Activated naive CD4-positive, alpha-beta T cell treated with anti-CD3 and anti-CD28 coated beads for 36 hours (primary cell): ENCODE results near the gene RTN4. TPM values are rescaled to one million over a fixed set of nuclear protein-coding genes. Genes with fewer than 3 reads are reported as not detected.

Experiments
- CTCF ChIA-PET: fragments of 350-600 bp; sonication (Branson Sonifier 250); formaldehyde crosslinking; loops from one replicate; lab custom pipeline; 2021; ENCODE audit warnings: antibody characterized with exemption; lab: Charles Lee
- DNase-seq: peaks from one replicate; pipeline ENCODE4 v3.0.0-alpha.2; 2020
- H3K27ac Mint-ChIP-seq: one replicate; pipeline ENCODE4 v1.8.0; 2021; ENCODE audit warnings: mild to moderate bottlenecking, mixed read lengths
- H3K27me3 Mint-ChIP-seq: one replicate; pipeline ENCODE4 v1.8.0; 2021; ENCODE audit warnings: low read depth, mixed read lengths
- H3K36me3 Mint-ChIP-seq: one replicate; pipeline ENCODE4 v1.8.0; 2021; ENCODE audit warnings: low read depth, mixed read lengths
- H3K4me1 Mint-ChIP-seq: one replicate; pipeline ENCODE4 v1.8.0; 2021; ENCODE audit warnings: low read depth, mixed read lengths
- H3K4me3 Mint-ChIP-seq: one replicate; pipeline ENCODE4 v1.8.0; 2021; ENCODE audit warnings: mild to moderate bottlenecking, moderate library complexity, mixed read lengths
- H3K9me3 Mint-ChIP-seq: one replicate; pipeline ENCODE4 v1.8.0; 2021; ENCODE audit warnings: mixed read lengths
- intact Hi-C: fragments of 100-400 bp; cut with micrococcal nuclease; formaldehyde crosslinking; loops from one replicate; pipeline ENCODE4 v1.15.1; 2023
- total RNA-seq, 2 experiments: library from RNA; stranded (reverse); gene quantifications; one replicate each; pipeline ENCODE4 v1.2.3, GENCODE V29; 2021

Gene RTN4
- total RNA-seq, 2 experiments from 2014 or later: 76.4 to 76.7 TPM

DNA sequence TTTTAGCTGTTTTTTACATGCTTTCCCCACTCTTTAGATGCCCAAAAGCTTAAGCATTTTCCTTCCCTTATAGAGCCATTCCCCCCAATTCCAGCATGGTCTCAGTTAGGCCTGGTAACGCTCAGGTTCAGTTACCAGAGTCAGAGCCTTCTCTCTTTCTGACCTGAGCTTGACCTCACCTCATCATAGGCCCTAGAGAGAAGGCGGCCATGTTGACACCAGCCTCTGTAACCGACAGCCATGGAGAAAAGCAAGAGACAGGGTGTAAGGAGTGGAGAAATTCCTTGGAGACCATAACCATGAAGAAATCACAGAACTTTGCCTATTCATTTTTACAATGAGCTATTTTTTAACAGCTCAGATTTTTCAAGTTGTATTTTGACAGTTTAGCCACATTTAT, 99.4 kb downstream of the RTN4 start:
- Mint-ChIP-seq H3K36me3 (no peaks in the 10 kb centered on the region), H3K4me3 (no peak overlapping the region), H3K27me3 (peaks cover 4% of the 10 kb centered on the region), H3K4me1 (peaks cover 4% of the 10 kb centered on the region), H3K27ac (no peak overlapping the region), H3K9me3 (no peaks in the 10 kb centered on the region)
- intact Hi-C loops: no loop called here
- no peak for DNase-seq
- CTCF ChIA-PET: no interaction called here

DNA sequence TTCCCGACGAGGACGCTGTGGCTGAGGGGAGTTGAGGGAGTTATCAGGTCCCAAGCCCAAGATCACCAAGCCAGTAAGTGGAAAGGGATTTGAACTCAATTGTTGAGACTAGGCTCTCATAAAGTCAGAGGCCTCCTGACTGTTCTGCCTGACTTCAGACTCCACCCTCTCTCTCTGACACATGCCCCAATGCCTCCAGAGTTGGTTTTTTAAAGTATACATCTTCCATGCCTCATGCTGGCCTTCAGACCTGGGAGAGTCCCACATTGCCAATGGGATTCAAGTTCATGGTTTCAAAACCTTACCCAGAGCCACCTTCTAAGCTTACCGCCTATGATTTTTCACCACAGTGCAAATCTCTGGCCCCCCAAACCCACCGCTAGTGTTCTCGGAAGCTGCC, 100.8 kb downstream of the RTN4 start:
- peaks cover 8% of the 10 kb centered on the region for H3K4me1 Mint-ChIP-seq
- peaks cover 4% of the 10 kb centered on the region for H3K27me3 Mint-ChIP-seq
- H3K27ac Mint-ChIP-seq: no peak overlapping the region
- CTCF ChIA-PET: no interaction called here
- no peaks in the 10 kb centered on the region for H3K9me3 Mint-ChIP-seq
- H3K36me3 Mint-ChIP-seq: no peaks in the 10 kb centered on the region
- DNase-seq: no peak
- H3K4me3 Mint-ChIP-seq: no peak overlapping the region
- intact Hi-C loops: no loop called here

- H3K9me3 Mint-ChIP-seq: no peaks in the 10 kb centered on the region
- no peak for DNase-seq
- CTCF ChIA-PET: no interaction called here
- H3K4me3 Mint-ChIP-seq: no peak overlapping the region
- peaks cover 4% of the 10 kb centered on the region for H3K27me3 Mint-ChIP-seq
- intact Hi-C loops: no loop called here
- no peaks in the 10 kb centered on the region for H3K36me3 Mint-ChIP-seq
- no peak overlapping the region for H3K27ac Mint-ChIP-seq
- H3K4me1 Mint-ChIP-seq: peaks cover 5% of the 10 kb centered on the region
These were observed 102.1 kb downstream of the RTN4 start for GRCh38 chr2:54948120-54948519.

DNA sequence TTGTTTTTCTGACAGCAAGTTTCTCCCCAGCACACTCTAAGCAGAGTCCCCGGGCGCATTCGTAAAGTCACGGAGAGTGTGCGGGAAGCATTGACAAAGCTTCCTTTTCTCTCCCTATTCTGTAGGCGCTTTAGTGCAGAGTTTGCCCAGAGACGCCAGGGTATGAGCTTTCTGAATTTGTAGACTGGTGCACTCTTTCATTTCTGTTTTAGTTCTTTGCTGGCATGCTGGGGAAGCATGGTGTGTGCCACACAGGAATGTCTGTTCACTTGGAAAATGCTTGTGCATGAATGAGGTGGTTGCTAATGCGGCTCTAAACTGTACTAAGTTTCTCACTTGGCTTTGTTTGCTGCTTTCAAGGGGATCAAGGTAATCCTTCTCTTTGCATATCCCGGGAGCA, 102.6 kb downstream of the RTN4 start:
- Mint-ChIP-seq H3K27me3 (peaks cover 4% of the 10 kb centered on the region), H3K36me3 (no peaks in the 10 kb centered on the region), H3K4me3 (no peak overlapping the region), H3K9me3 (no peaks in the 10 kb centered on the region), H3K27ac (no peak overlapping the region), H3K4me1 (peaks cover 4% of the 10 kb centered on the region)
- intact Hi-C loops: no loop called here
- CTCF ChIA-PET: no interaction called here
- no peak for DNase-seq

GRCh38 chr2:54947136-54947535, 103.1 kb downstream of the RTN4 start:
- CTCF ChIA-PET: no interaction called here
- no peaks in the 10 kb centered on the region for H3K36me3 Mint-ChIP-seq
- H3K4me1 Mint-ChIP-seq: peaks cover 4% of the 10 kb centered on the region
- H3K4me3 Mint-ChIP-seq: no peak overlapping the region
- H3K27me3 Mint-ChIP-seq: peaks cover 4% of the 10 kb centered on the region
- DNase-seq: no peak
- no peaks in the 10 kb centered on the region for H3K9me3 Mint-ChIP-seq
- H3K27ac Mint-ChIP-seq: no peak overlapping the region
- intact Hi-C loops: no loop called here

DNA sequence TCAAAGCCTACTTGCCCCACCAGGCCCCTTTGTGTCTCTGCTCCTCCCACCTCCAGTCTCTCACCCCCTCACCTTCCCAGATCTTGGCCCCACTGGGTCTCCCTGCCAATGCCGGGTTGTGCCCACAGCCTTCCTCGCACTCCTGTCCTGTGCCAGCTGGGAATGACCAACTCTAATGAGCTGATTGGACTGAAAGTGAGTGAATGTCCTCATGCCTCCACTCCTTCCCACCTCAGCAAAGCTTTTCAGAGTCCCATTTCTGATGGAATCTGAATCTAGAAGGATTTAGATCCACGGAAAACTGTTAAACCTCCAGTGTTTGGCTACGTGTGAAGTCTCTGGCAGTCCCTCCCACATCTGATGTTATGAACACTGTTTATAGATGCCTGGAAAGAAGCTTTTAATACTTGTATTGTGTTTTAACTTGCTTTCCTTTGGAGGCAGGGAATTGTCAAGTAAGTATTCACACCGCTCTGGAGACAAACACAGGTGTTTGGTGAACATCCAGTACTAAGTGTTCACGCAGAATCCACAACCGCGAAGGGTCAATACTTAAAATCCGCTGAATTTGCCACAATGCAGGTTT, 103.9 kb downstream of the RTN4 start:
- Mint-ChIP-seq H3K36me3 (no peaks in the 10 kb centered on the region), H3K4me3 (no peak overlapping the region), H3K27ac (no peak overlapping the region), H3K27me3 (peaks cover 4% of the 10 kb centered on the region), H3K4me1 (peaks cover 4% of the 10 kb centered on the region), H3K9me3 (no peaks in the 10 kb centered on the region)
- intact Hi-C loops: no loop called here
- no peak for DNase-seq
- CTCF ChIA-PET: interaction anchor here (0.7 kb wide), 1 partner anchor 56 kb away, joined by 3 read pairs; no protein-coding TSS in a partner anchor

- Mint-ChIP-seq H3K4me3 (no peak overlapping the region), H3K36me3 (no peaks in the 10 kb centered on the region), H3K27me3 (peaks cover 4% of the 10 kb centered on the region), H3K9me3 (no peaks in the 10 kb centered on the region), H3K4me1 (peaks cover 4% of the 10 kb centered on the region), H3K27ac (no peak overlapping the region)
- DNase-seq: peak; percentile 38
- intact Hi-C loops: no loop called here
- CTCF ChIA-PET: interaction anchor here (0.7 kb wide), 1 partner anchor 57 kb away, joined by 3 read pairs; no protein-coding TSS in a partner anchor
These were observed 104.6 kb downstream of the RTN4 start for GRCh38 chr2:54945391-54946219.

DNA sequence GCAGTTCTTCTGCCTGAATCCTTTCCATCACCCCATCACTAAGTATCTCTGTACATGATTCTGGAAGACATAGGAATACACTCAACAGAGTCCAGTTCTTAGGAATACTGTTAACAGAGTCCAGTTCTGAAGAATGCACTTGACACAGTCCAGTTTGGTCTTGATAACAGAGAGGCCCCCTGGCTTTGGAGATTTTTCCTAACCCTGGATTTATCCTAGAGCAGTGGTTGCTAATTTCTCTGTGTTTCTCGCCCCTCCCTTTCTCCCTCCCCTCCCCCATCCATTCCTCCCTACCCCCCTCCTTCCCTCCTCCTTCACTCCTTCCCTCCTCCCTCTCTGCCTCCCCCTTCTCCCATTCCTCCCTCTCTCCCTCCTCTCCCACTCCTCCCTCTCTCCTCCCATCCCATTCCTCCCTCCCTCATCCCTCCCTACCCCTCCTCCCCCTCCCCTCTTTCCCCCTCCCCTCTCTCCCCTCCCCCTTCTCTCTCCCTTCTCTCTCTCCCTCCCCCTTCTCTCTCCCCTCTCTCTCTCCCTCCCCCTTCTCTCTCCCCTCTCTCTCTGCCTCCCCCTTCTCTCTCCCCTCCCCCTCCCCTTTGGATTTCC, 105.4 kb downstream of the RTN4 start:
- no peak for DNase-seq
- Mint-ChIP-seq H3K36me3 (no peaks in the 10 kb centered on the region), H3K27ac (no peak overlapping the region), H3K4me1 (peaks cover 4% of the 10 kb centered on the region), H3K9me3 (no peaks in the 10 kb centered on the region), H3K27me3 (peaks cover 4% of the 10 kb centered on the region), H3K4me3 (no peak overlapping the region)
- CTCF ChIA-PET: no interaction called here
- intact Hi-C loops: no loop called here

DNA sequence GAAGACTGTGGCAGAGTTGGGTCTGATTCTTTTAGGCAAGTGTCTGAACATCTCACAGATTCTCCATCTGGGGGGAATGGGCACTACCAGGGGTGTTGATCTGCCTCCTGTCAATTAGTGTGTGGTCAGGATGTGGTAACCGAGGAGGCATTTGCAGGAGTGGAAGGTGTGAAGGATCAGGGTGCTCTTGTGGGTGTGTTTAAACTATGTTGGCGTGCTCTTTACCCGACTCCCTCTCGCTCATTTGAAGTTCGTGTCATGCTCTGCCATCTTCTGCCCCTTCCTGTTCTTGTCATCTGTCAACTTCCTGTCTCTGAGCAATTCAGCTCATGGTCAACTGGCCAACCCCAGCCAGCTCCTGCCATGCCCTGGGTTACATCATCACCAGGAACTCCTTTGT, 107.9 kb downstream of the RTN4 start:
- intact Hi-C loops: loop anchor here (1.0 to 2.0 kb wide), 2 partner anchors 38 to 219 kb away; partner anchors contain the start of gene EML6
- peaks cover 4% of the 10 kb centered on the region for H3K4me1 Mint-ChIP-seq
- H3K4me3 Mint-ChIP-seq: no peak overlapping the region
- H3K36me3 Mint-ChIP-seq: peaks cover 2% of the 10 kb centered on the region
- peak; percentile 45 for DNase-seq
- CTCF ChIA-PET: no interaction called here
- peaks cover 9% of the 10 kb centered on the region for H3K9me3 Mint-ChIP-seq
- no peaks in the 10 kb centered on the region for H3K27me3 Mint-ChIP-seq
- no peak overlapping the region for H3K27ac Mint-ChIP-seq

- H3K36me3 Mint-ChIP-seq: peaks cover 2% of the 10 kb centered on the region
- no peak overlapping the region for H3K4me3 Mint-ChIP-seq
- H3K27ac Mint-ChIP-seq: no peak overlapping the region
- CTCF ChIA-PET: interaction anchor here (0.6 to 0.9 kb wide), 2 partner anchors 71 to 233 kb away, joined by 3 to 5 read pairs; no protein-coding TSS in a partner anchor
- peaks cover 4% of the 10 kb centered on the region for H3K4me1 Mint-ChIP-seq
- intact Hi-C loops: no loop called here
- peaks cover 9% of the 10 kb centered on the region for H3K9me3 Mint-ChIP-seq
- H3K27me3 Mint-ChIP-seq: no peaks in the 10 kb centered on the region
- no peak for DNase-seq
These were observed 108.8 kb downstream of the RTN4 start for GRCh38 chr2:54941248-54941984.

DNA sequence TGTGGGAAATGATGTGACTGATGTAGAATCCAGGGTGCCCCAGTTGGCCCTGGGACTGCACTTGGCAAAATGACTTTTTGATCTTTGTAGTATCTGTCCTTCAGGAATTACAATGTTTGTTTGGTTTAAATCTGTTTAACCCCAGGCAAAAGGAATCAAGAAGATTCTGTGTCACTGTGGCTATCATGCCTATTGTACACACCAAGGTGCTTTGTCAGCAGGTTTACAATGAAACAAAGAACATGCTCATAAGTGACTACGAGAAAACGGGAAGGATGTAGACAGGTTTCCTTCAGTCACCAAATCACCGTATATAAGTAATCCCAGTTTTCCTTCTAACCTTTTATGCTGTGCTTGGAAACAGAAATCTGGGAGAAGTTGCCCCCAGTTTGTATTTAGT, 109.5 kb downstream of the RTN4 start:
- Mint-ChIP-seq H3K9me3 (peaks cover 9% of the 10 kb centered on the region), H3K36me3 (peaks cover 2% of the 10 kb centered on the region), H3K27ac (no peak overlapping the region), H3K27me3 (no peaks in the 10 kb centered on the region), H3K4me1 (peaks cover 4% of the 10 kb centered on the region), H3K4me3 (no peak overlapping the region)
- CTCF ChIA-PET: no interaction called here
- intact Hi-C loops: no loop called here
- no peak for DNase-seq

GRCh38 chr2:54939446-54940118, 110.7 kb downstream of the RTN4 start:
- Mint-ChIP-seq H3K4me1 (no peaks in the 10 kb centered on the region), H3K36me3 (peaks cover 2% of the 10 kb centered on the region), H3K27me3 (no peaks in the 10 kb centered on the region), H3K4me3 (no peak overlapping the region), H3K9me3 (peaks cover 9% of the 10 kb centered on the region), H3K27ac (no peak overlapping the region)
- DNase-seq: no peak
- intact Hi-C loops: no loop called here
- CTCF ChIA-PET: no interaction called here
